ENCODE measurements around the gene WFDC5.

GRCh38 chr20:45087097-45087790 is 27.7 kb downstream of the WFDC5 start:
- TF ChIP-seq CTCF (IDR thresholded peaks at IDR 0.05; ENCODE audit: low read depth, low read length, poor library complexity, severe bottlenecking) (no peak), EZH2phosphoT487 (IDR thresholded peaks at IDR 0.05; ENCODE audit: borderline replicate concordance, low read length) (no peak)

Data from DOHH2 (cell line).